Measurements from ENCODE around the gene USP49.

Gene USP49

DNA sequence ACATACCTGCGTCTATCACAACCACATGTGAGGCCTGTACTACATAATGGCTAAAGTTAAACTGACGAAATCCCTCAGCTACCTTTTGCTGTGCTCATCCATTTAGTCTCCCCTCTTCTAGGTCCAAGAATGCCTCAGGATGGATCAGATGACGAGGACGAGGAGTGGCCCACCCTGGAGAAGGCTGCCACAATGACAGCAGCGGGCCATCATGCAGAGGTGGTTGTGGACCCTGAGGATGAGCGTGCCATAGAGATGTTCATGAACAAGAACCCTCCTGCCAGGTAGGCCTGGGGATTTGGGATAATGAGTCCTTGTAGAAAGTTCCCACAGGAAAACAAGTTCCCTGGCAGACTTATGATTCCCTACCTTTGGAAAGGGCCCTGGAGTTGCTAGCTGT lies 32.1 kb upstream of the USP49 start:
- no peak for DNase-seq

DNA sequence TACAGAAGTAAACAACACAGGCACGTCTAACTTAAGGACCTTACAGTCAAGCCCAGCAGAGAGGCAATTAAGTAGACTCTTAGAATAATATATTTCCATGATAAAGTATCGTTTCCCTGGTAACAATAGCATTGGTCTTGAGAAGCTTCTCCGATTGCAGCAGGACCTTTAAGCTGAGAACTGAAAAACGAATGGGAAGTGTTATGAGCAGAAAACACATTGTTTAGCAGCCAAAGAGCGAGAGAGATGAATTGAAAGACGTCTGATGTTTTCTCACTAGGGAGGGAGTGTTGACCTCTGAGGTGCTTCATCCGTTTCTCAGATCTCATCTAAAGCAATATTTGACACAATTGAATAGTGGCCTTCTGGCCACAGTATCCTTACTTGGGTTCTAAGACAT lies 27.0 kb upstream of the USP49 start:
- DNase-seq: no peak

DNA sequence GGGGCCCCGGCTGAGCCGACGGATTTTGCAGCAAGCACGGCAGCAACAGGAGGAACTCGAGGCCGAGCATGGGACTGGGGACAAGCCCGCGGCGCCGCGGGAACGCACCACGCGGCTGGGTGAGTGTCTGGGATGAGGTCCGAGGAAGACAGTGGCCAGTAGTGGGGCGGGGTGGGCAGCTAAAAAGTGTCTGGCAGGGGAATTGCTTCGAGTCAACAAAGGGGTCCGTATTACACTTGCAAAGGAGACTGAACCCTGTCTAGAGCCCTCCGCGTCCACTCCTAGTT lies 26.5 kb upstream of the USP49 start:
- DNase-seq: no peak

DNA sequence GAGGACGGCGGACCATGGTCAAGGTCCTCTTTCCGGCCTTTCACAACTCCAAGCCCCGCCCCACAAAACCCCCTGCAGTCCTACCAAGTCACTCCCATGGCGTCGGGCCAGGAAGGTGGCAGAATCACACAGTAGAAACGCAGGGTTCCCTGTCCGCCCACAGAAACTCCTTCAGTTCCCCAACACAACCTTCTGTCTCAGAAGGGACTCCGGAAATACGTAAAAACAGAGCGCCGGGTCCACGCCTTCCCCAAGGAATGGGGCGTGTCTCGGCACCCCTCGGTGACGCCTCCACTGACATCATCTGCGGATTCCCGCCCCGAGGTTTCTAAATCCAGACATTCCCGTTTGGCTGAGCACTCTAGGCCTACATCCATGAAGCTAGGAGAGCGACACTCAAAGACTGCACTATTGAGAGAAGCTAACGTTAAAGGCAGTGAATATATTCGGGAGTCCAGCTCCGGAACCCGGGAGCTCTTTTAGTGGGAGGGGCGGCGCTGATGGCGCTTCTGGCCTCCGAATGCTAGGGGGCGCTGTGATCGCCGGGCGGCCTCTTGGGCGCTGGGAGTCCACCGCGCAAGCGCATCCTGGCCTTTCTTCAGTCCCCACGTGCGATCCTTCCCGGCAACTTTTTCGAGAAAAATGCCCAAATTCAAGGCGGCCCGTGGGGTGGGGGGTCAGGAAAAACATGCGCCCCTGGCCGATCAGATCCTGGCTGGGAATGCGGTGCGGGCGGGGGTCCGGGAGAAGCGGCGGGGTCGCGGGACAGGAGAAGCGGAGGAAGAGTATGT lies 25.9 kb upstream of the USP49 start, which contains the start of the genes BYSL and MED20:
BYSL (plus strand) TSS at position 579 of the 791 bp plus-strand sequence; CDS start at position 643, 64 bp downstream.
MED20 (minus strand) TSS at position 219 of the 791 bp plus-strand sequence; CDS start at position 98, 121 bp downstream.
- DNase-seq: peak; percentile 96

DNA sequence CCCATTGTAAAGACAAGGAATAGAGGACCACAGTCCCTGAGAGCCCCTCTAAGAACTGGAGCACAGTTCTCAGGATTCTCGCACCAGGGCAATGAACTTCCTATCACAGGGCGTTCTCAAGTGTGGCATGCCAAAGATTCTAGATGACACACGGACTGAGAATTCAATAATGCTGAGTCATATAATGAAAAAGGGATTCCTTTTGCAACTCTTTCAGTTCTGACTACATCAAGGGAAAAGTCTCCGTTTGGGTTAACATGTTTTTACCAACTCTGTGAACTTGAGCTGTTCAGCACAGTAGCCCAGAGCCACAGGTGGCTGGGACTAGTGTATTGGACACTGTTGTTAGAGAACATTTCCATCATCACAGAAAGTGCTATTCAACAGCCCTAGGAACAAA lies 22.4 kb upstream of the USP49 start:
- DNase-seq: no peak

DNA sequence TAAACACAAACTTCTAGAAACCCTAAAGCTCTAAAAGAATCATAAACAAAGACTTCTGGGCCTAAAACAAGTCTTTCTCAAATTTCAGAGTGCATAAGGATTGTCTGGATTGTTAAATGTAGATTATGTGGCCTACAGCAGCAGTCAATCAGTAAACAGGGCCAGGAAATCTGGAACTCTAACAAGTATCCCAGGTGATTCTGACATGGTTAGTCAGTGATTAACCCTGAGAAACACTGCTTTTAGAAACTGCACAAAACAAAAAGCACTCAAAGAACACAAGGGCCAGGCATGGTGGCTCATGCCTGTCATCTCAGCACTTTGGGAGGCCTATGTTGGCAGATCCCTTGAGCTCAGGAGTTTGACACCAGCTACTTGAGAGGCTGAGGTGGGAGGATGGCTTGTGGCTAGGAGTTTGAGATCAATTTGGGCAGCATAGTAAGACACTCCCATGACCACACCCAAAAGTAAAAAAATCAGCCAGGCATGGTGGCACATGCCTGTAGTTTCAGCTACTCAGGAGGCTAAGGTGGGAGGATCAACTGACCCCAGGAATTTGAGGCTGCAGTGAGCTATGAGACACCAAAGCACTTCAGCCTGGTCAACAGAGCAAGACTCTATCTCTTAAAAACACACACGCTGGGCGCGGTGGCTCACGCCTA lies 19.8 kb upstream of the USP49 start:
- no peak for DNase-seq

DNA sequence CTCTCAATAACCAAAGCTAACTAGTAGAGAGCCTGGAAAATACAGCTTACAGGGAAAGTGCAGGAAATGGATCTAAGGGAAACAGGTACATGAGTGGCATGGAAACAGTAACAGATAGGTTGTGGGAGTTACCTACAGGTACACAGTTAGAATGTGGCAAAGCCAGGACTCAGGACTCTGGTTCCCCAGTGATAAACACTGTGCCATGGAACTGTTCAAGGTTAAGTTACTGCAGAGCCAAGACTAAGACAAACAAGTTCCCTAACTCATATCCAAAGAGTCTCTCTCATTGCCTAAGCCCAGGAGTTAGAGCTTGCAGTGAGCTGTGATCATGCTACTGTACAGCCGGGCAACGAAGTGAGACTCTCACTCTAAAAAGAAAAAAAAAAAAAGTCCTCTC lies 19.2 kb upstream of the USP49 start:
- no peak for DNase-seq

DNA sequence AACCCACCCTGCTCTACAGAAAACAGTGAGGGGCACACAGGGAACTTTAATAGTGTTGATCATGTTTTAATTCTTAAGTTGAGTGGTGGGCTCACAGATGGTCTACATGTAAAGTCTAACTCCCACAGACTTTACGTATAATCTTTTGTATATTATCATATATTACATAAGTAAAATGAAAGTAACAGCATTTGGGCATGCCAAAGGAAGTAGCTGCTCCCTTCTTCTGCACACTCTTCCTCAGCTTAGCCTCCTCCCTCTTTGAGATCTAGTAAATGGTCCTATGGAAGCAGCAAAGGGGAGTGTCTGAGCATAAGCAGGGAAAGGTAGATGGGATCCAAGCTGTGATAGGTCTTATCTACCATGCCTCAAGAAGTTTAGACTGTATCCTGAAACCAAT lies 14.6 kb upstream of the USP49 start:
- no peak for DNase-seq

DNA sequence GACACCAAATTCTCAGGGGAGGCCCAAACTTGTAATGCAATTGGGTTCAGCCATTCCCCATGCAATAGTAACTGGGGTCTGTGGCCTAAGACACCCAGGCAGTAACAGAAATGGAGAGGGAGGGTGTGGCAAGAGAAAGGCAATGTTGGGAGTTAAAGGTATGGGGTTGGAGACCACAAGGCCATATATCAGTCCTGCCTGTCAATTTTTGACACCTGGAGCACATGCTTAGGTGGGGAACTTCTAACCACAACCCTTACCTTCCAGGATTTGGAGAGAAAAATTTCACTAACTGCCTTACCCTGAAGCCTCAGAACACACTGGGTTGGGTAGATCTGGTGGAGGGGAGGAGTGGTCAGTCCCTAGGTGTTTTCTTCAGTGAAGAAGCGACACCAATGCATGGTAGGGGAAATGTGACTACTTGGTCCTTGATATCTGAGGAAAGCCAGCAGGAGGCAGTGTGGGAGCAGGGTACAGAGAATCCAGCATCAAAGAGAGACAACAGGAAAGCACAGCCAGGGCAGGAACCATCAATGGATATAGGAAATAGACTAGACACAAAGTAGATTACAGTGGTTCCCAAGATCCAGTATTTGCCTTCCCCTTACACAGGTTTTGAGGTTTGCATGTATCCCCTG lies 6.8 kb upstream of the USP49 start:
- peak; percentile 74 for DNase-seq

DNA sequence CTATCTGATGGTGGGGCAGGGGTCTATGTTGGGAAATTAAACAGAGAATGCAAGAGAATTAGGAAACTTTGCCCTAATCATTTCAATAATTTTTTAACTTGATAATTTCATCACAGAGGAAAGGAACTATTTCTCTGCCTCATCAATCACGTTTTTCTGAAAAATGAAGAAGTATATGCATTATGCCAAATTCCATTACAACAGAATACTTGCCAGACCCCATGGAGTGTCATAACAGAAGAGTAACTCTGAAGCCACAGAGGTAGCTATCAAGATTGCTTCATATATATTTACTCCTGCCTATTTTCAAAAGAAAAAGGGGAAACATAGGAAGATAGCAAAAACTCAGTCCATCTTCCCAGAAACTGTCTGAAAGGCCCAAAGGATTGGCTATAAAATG lies 5.7 kb upstream of the USP49 start:
- no peak for DNase-seq

DNA sequence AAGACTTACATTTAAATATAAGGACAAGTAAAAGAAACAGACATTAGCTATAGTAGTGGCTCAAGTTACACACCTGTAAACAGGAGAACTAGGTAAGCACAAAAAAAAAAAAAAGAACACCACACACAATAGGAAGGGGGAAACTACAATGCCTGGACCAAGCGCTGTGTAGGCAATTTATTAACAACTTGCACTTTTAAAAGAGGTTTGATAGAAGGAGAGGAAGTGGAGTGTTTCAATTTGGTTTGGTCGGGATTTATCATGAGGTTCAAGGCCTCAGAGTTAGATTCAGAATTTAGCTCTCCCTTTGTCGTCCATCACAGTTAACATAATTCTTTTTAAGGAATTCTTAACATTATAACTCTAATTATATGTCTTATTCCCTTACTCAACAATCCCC lies 1.1 kb upstream of the USP49 start:
- DNase-seq: no peak

DNA sequence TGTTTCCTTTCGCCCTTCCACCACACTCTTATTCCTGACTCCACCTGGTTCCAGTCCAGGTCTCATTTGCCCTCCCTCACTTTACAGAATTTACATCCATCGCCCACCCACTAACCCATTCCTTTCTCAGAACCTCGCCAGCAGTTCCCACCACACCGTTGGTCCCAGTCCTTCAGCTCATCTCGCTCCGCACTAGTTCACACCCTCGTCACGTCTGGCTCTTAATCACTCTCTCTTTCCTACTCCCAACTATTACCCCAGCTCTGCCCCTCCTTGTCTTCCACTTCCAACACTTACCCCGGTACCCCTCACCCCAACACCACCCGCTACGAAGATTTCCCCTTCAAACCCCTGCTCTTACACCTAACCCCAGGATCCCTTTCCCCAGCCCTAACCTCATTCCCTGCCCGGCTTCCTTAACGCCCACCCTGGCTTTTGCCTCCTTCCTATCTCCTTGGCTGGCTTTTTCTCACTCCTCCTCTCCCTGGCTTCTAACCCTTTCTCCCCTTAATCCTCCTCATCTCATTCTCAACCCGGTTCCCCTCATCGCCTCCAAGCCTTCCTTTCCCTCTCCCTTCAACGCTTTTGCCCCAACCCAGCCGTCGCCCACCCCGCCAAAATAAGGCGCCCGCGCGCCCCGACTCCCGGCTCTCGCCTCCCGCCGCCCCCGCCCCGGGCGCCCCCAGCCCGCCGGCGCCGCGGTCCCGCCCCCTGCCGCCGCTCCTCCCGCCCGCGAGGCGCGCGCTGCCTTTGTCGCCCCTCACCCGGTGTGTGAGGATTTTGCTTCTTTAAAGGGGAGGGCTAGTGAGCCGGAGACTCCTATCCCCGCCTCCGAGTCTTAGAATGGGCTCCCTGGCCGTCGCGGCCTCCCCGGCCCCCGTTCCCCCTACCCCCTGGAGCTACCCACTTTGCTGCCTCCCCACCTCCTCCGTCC lies 542 bp downstream of the USP49 start:
- peak; percentile 2 for DNase-seq

DNA sequence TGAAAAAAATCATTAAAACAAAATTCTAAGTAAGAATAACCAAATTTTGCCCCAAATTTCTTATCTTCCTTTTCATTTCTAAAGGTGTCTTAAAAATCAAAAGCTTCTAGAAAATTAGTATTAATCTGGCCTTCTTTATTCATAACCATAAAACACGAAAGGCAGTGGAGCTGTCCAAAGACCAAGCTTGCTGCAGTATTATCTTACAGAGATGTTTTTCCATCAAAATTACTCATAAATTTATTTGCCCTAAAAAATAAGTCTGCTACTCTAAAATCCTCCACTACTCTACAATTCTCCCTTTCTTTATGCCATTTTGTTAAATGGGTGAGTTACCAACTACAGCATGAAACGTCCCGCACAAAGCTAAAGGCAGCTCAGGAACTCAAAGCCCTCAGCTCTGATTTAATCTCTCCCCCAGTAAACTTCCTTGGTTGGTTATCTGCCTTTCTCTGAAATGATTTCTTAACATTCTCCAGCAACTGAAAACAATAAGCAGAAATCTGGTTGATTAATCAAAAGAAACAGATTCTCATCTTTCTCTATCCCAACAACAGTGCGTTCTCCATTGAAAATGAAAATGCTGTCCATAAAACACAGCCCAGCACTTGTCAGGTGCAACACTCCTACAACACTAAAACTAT lies 2.1 kb downstream of the USP49 start:
- DNase-seq: no peak

DNA sequence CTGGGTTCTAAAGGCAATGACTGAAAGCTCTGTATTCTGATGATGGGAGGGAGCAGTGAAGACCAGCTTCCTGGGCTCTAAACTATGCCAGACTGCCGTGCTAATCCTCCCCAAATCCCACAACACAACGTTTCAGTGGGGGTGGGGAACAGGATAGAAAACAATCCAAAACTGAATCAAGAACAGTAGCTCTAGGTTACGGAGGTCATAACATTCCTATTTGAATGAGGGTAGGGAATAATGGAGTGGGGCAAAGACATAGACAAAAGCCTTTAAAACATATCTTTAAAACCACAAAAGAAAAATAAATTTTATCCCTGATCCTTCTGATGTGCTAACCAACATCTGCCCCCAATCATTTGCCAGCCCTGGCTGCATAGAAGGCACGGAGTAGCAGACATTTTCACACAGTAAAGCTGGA lies 7.8 kb downstream of the USP49 start:
- DNase-seq: no peak

DNA sequence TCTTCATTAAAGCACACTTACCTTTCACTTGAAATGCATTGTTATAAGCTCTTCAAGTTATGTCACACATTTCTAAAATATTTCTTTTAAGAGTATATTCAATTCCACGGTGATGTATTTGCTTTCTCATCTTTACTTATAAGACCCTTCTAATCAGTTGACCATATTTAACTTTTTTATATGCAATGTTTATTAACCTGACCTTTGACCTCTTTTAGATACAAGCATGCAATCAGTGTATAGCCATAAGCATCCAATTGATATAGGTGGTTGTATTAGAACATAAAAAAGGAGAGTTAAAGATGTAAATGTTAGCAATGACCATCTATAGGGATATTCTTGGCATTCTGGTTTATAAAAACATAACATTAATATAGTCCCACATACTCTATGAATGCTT lies 9.2 kb downstream of the USP49 start:
- DNase-seq: no peak

DNA sequence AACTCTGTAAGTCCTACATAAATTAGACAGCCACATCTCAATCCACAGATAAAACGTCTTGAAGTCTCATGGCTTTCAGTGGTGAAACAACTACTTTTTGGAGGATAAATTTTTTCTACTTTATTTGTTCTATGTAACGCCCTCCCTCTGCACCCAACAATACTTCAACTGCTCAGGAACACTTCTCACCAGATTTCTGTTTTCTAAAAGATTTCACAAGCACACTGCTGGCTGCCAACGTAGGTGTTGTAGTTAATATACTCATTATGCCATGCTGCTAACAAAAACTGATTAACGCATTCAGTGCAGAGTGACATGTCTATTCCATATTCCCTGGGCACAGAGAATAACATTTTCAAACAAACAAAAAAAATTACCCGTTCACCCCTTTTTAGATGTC lies 10.2 kb downstream of the USP49 start:
- DNase-seq: no peak

DNA sequence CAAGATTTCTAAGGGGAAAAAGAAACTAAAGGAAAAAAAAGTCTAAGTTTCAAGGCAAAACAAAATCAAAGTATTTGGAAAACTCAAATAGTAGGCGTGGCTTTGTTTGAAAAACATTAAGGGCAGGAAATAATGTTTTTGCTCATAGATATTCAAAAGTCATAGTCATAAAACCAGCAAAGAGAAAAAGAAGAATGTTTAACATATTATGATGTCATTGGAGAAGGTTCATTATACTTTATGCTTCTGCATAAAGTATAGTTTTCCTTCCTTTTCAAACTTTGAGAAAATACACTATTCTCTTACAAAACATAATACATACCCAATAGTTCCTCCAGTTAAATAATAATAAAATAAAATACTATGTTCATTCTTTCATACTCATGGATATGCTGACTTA lies 13.7 kb downstream of the USP49 start:
- DNase-seq: no peak

DNA sequence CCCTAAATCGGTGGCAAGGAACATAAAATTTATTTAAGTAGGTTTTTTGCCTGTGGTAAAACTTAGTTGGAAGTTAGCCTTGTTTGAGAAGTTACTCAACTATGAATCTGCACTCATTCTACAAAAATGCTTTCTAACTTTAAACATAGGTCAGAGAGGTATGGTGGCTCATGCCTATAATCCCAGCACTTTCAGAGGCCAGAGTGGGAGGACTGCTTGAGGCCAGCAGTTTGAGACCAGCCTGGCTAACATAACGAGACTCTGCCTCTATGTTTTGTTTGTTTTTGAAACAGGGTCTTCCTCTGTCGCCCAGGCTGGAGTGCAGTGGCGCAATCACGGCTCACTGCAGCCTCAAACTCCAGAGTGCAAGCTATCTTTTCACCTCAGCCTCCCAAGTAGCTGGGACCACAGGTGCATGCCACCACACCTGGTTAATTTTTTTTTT lies 16.2 kb downstream of the USP49 start:
- DNase-seq: no peak

DNA sequence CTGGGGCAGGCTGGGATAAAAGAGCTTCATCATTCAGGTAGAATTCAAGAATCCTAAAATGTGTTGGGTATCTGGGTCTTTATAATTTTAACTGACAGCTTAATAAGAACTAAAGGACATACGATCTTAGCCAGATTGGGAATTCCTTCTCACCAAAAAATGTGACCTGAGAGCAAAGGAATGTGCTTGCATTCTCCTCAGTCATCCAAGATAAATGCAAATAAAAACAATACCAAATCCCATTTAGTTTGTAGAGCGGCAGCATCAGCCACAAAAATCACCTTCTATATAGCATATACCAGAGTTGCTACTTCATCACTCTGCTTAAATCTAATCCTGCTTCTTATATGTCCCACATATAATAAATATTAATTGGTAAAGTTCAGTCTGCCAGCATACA lies 16.9 kb downstream of the USP49 start:
- no peak for DNase-seq

DNA sequence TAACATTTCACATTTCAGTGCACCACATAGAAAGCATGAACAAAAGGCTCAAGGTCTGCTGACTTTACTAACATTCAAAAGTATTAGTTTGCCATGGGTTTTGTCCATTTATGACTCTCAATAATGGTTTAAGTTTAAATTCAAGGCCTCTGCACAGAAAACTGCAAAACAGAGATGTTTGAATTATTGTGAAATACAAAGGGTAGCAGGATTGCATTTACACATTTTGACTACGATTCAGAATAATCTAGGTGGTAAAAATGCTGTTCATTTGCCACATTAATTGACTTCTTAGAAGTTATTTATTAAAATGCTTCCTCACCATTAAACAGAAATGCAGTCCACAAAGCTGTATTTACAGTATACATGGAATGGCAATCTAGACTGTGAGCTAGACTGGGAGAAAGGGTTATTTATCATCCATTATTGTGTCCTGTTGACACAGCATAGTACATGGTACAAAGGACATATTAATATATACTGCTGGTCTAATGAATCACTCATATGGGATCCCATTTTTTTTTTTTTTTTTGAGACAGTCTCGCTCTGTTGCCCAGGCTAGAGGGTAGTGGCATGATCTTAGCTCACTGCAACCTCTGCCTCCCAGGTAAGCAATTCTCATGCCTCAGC lies 18.0 kb downstream of the USP49 start:
- DNase-seq: no peak

DNA sequence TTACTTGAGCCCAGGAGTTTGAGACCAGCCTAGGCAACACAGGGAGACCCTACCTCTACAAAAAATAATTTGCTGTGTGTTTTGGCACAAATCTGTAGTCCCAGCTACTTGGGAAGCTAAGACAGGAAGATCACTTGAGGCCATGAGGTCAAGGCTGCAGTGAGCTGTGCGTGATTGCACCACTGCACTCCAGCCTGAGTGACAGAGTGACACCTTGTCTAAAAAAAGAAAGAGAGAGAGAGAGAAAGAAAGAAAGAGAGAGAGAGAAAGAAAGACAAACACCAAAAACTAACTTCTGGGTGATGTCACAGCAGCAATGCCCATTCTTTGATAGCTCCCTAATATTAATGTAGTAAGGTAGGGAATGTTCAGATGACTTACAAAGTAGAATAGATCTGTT lies 20.4 kb downstream of the USP49 start:
- no peak for DNase-seq

DNA sequence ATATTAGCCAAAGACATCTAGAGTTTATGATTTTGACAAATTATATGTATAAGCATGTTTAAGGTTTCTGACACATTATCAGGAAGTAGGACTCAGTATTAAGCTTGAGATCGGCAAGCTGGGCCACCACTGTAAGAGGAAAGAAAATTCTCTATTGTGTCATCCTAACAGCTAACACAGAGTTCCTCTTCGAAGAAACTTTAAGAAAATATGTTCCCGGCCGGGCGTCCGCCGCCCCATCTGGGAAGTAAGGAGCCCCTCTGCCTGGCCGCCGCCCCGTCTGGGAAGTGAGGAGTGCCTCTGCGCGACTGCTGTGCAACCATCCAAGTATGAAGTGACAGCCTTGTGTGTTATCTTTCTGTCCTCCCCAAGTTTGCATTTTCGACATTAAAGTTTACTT lies 23.0 kb downstream of the USP49 start:
- DNase-seq: no peak
